Right atrium auricular region (tissue), 2 donors: Measurements from ENCODE around the gene CNP. TPM values are rescaled to one million over a fixed set of nuclear protein-coding genes. Genes with fewer than 3 reads are reported as not detected.

Experiments used
- DNase-seq: peaks from one replicate; pipeline ENCODE4 v3.0.0-alpha.2; 2019; ENCODE audit warnings: low spot score
- H3K27ac ChIP-seq, 2 donors: fragments of 200-600 bp; sonication (generic); 1 replicate in 1 of 2; 2 replicates in 1 of 2; pipeline ENCODE4 v1.5.1; 2016 to 2019
- H3K27me3 ChIP-seq, 2 donors: fragments of 200-600 bp; sonication (generic); one replicate each; pipeline versions ENCODE4 v1.5.1 to v1.6.0; 2017 to 2019
- H3K36me3 ChIP-seq: fragments of 200-600 bp; sonication (generic); one replicate; pipeline ENCODE4 v1.5.1; 2016
- H3K4me1 ChIP-seq, 2 donors: fragments of 200-600 bp; sonication (generic); one replicate each; pipeline versions ENCODE4 v1.5.1 to v1.6.0; 2017 to 2019
- H3K4me3 ChIP-seq, 2 donors: fragments of 200-600 bp; sonication (generic); 1 replicate in 1 of 2; 2 replicates in 1 of 2; pipeline ENCODE4 v1.5.1; 2017 to 2019; ENCODE audit warnings: mild to moderate bottlenecking in 1 of 2, moderate library complexity in 1 of 2
- H3K9me3 ChIP-seq, 2 donors: fragments of 200-600 bp; sonication (generic); one replicate each; pipeline ENCODE4 v1.5.1; 2019
- total RNA-seq, 2 donors: library from RNA; depleted of rRNA; stranded (reverse); fragments of >200 nt; gene quantifications; one replicate each; pipeline ENCODE4 v1.1.0, GENCODE V29; 2016
- TF ChIP-seq, protein P1 (sequence below), 2 donors: fragments of 200-600 bp; sonication (generic); IDR thresholded peaks; one replicate each; pipeline ENCODE4 v1.5.1; 2019; ENCODE audit warnings: antibody characterized with exemption in 2 of 2

The CNP gene
- total RNA-seq, 2 donors from 2014 or later, result 23.1 to 29.5 TPM

DNA sequence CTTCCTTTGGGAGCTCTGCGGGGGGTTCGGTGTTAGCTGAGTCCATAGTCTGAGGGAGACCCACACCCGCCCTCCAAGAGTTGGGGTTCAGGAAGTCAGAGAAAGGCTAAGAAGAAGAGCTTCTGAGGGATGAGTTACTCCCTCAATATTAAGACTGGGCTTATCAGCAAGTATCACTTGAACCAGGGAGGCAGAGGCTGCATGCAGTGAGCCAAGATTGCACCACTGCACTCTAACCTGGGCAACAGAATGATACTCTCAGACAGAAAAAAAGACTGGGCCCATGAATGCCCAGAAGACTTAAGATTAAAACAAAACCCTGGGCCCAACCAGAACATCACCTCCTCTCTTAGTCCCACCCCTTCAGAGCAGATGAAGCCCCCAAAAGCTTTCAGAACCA, 59.3 kb downstream of the CNP start:
- peaks cover 0 to 23% of the 10 kb centered on the region in 2 donors for H3K4me1 ChIP-seq
- H3K27me3 ChIP-seq, result no peaks in the 10 kb centered on the region

DNA sequence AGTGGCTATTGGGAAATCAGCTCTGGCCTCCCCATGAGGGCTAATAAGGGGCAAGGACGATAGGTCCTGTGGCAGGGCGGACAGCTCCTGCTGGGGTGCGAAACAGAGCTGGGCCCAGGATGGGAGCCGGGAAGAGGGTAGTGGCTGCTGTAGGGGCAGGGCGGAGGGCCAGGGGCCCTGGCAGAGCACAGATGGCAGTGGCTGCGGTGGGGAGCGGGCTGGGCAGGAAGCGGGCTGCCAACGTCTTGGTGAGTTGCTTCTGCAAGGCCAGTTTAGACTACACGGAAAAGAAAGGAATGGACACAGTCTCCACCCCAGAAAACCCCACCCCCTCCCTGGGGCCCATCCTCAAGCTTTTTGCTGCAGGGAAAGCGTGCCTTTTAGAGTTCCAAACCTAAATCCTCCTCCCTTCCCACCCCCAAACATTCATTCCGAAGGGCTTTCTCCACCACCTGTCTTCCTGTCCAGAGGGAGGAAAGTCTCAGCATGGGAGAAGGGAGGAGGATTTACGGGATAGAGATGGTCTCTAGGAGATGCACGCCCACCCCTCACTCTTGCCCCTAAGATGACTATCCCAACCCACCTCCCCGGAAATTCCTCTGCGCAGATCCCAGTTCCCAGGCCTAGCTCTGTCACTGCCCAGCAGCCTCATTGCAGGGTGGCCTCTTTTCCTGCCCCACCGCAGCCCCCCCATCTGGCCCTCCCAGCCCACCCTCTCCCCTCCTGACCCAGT, 60.4 kb downstream of the CNP start:
- no peak overlapping the region for H3K4me3 ChIP-seq
- H3K27me3 ChIP-seq, result no peaks in the 10 kb centered on the region
- peaks cover 0 to 17% of the 10 kb centered on the region in 2 donors for H3K4me1 ChIP-seq
- peaks cover 22% of the 10 kb centered on the region for H3K36me3 ChIP-seq
- DNase-seq, result no peak
- H3K9me3 ChIP-seq, result no peaks in the 10 kb centered on the region
- TF ChIP-seq, protein P1, sequence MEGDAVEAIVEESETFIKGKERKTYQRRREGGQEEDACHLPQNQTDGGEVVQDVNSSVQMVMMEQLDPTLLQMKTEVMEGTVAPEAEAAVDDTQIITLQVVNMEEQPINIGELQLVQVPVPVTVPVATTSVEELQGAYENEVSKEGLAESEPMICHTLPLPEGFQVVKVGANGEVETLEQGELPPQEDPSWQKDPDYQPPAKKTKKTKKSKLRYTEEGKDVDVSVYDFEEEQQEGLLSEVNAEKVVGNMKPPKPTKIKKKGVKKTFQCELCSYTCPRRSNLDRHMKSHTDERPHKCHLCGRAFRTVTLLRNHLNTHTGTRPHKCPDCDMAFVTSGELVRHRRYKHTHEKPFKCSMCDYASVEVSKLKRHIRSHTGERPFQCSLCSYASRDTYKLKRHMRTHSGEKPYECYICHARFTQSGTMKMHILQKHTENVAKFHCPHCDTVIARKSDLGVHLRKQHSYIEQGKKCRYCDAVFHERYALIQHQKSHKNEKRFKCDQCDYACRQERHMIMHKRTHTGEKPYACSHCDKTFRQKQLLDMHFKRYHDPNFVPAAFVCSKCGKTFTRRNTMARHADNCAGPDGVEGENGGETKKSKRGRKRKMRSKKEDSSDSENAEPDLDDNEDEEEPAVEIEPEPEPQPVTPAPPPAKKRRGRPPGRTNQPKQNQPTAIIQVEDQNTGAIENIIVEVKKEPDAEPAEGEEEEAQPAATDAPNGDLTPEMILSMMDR (IDR thresholded peaks at IDR 0.05), result no peak
- no peak overlapping the region for H3K27ac ChIP-seq

More for the DNA sequence above, 59.3 kb downstream of the CNP start:
- no peak for DNase-seq
- TF ChIP-seq, protein P1 (IDR thresholded peaks at IDR 0.05), result no peak
- H3K9me3 ChIP-seq, result no peaks in the 10 kb centered on the region
- no peak overlapping the region for H3K27ac ChIP-seq
- no peak overlapping the region for H3K4me3 ChIP-seq
- H3K36me3 ChIP-seq, result peaks cover 25% of the 10 kb centered on the region

Other genes starting within 250 kb of the CNP start
- gene HAP1, start 232.2 kb upstream of the CNP start, total RNA-seq, result under 1 TPM in 1 of 2 donors, not detected in 1; 0.08 TPM
- 100 to 1,000 TPM; 234 to 256 TPM for gene JUP, start 180.1 kb upstream of the CNP start, total RNA-seq
- gene P3H4, start 154.8 kb upstream of the CNP start, total RNA-seq, result 10 to 100 TPM; 15.4 to 16.2 TPM
- gene FKBP10, start 153.8 kb upstream of the CNP start, total RNA-seq, result 10 to 100 TPM; 24.7 to 35.1 TPM
- gene NT5C3B, start 130.6 kb upstream of the CNP start, total RNA-seq, result 10 to 100 TPM; 27.1 to 43.3 TPM
- gene KLHL10, start 129.0 kb upstream of the CNP start, total RNA-seq, result not detected
- 1 to 10 TPM; 6.9 to 8.7 TPM for gene KLHL11, start 101.4 kb upstream of the CNP start, total RNA-seq
- 10 to 100 TPM; 31.7 to 42.2 TPM for gene ACLY, start 47.8 kb upstream of the CNP start, total RNA-seq
- under 1 TPM; 0.43 to 0.56 TPM for gene ODAD4, start 36.2 kb upstream of the CNP start, total RNA-seq
- gene DNAJC7, start 50.6 kb downstream of the CNP start, total RNA-seq, result 10 to 100 TPM; 42.7 to 47.1 TPM
- 10 to 100 TPM; 64.8 to 69.8 TPM for gene NKIRAS2, start 53.3 kb downstream of the CNP start, total RNA-seq
- gene C17orf113, start 83.8 kb downstream of the CNP start, total RNA-seq, result under 1 TPM; 0.74 to 0.94 TPM
- not detected for gene ZNF385C, start 131.7 kb downstream of the CNP start, total RNA-seq
- gene DHX58, start 145.9 kb downstream of the CNP start, total RNA-seq, result 1 to 10 TPM; 3.5 to 4.3 TPM
- gene KAT2A, start 154.6 kb downstream of the CNP start, total RNA-seq, result 10 to 100 TPM; 11.3 to 11.4 TPM
- gene HSPB9, start 156.0 kb downstream of the CNP start, total RNA-seq, result not detected
- 10 to 100 TPM; 39.9 to 92.6 TPM for gene RAB5C, start 188.2 kb downstream of the CNP start, total RNA-seq
- under 1 TPM; 0.15 to 0.35 TPM for gene KCNH4, start 214.3 kb downstream of the CNP start, total RNA-seq
- not detected for gene HCRT, start 218.7 kb downstream of the CNP start, total RNA-seq
- 10 to 100 TPM; 13.1 to 19.3 TPM for gene GHDC, start 227.7 kb downstream of the CNP start, total RNA-seq